Endodermal cell (in vitro differentiated cells): Measurements from ENCODE around the gene PEX19. TPM values are rescaled to one million over a fixed set of nuclear protein-coding genes. Genes with fewer than 3 reads are reported as not detected.

Experiments used
- DNase-seq: peaks from one replicate; pipeline ENCODE4 v3.0.0-alpha.2; 2017
- H3K27ac ChIP-seq: 2 replicates; pipeline ENCODE4 v1.5.1; 2013; ENCODE audit warnings: mild to moderate bottlenecking, low read depth, low read length, moderate library complexity
- H3K27me3 ChIP-seq: 2 replicates; pipeline ENCODE4 v1.6.1; 2013; ENCODE audit warnings: mild to moderate bottlenecking, low read length, moderate library complexity; ENCODE audit not compliant: insufficient read depth, control insufficient read depth, poor library complexity, severe bottlenecking
- H3K36me3 ChIP-seq: 2 replicates; pipeline ENCODE4 v1.7.0; 2013; ENCODE audit warnings: mild to moderate bottlenecking, low read length, moderate library complexity; ENCODE audit not compliant: control insufficient read depth, insufficient read depth
- H3K4me1 ChIP-seq: one replicate; pipeline ENCODE4 v1.7.0; 2013; ENCODE audit warnings: low read length; ENCODE audit not compliant: control insufficient read depth, insufficient read depth
- H3K4me3 ChIP-seq: 2 replicates; pipeline ENCODE4 v1.5.1; 2013; ENCODE audit warnings: mild to moderate bottlenecking, low read length, moderate library complexity
- H3K9ac ChIP-seq: 2 replicates; pipeline ENCODE4 v1.6.1; 2013; ENCODE audit warnings: mild to moderate bottlenecking, low read length, moderate library complexity; ENCODE audit not compliant: poor library complexity, severe bottlenecking; ENCODE audit errors: extremely low read depth
- H3K9me3 ChIP-seq: 2 replicates; pipeline ENCODE4 v1.6.1; 2013; ENCODE audit warnings: mild to moderate bottlenecking, low read length, moderate library complexity; ENCODE audit not compliant: control insufficient read depth
- H3K27ac Mint-ChIP-seq: 2 replicates; pipeline ENCODE4 v1.8.0; 2020; ENCODE audit warnings: mixed read lengths
- H3K27me3 Mint-ChIP-seq: 2 replicates; pipeline ENCODE4 v1.8.0; 2021; ENCODE audit warnings: mild to moderate bottlenecking, mixed read lengths; ENCODE audit not compliant: insufficient read depth
- H3K36me3 Mint-ChIP-seq: 2 replicates; pipeline ENCODE4 v1.8.0; 2020; ENCODE audit warnings: low read depth, mixed read lengths
- H3K4me1 Mint-ChIP-seq: 2 replicates; pipeline ENCODE4 v1.8.0; 2020; ENCODE audit warnings: mixed read lengths
- H3K4me3 Mint-ChIP-seq: 2 replicates; pipeline ENCODE4 v1.8.0; 2020; ENCODE audit warnings: mild to moderate bottlenecking, moderate library complexity, mixed read lengths
- H3K9me3 Mint-ChIP-seq: 2 replicates; pipeline ENCODE4 v1.8.0; 2020; ENCODE audit warnings: mild to moderate bottlenecking, mixed read lengths
- WGBS, 2 experiments: methylation state at CpG; one replicate each; pipeline versions ENCODE4 v1.1.5 to v1.1.7; 2013; ENCODE audit warnings: missing lambda C conversion rate in 2 of 2, mixed read lengths in 1 of 2; ENCODE audit not compliant: insufficient coverage in 1 of 2, insufficient read length in 1 of 2; 5-methylcytosine and 5-hydroxymethylcytosine counted together
- total RNA-seq, 2 donors: library from RNA; stranded (reverse); fragmentation: NEBNext Ultra II Directional in 1 of 2; extraction: Animal tissue kit (Norgen Biotek cat#: 25700) in 1 of 2; gene quantifications; 2 replicates in 1 of 2; 3 replicates in 1 of 2; pipeline ENCODE4 v1.2.1, GENCODE V29; 2021
- TF ChIP-seq, protein P1 (sequence below): fragments of 200-600 bp; sonication (generic); conservative IDR thresholded peaks from 2 replicates; pipeline ENCODE4 v1.5.0; 2021; ENCODE audit warnings: antibody characterized with exemption, mild to moderate bottlenecking

PEX19 gene
- total RNA-seq, 2 donors from 2014 or later, result 94.7 to 102 TPM

- Mint-ChIP-seq H3K9me3 (no peaks in the 10 kb centered on the region), H3K4me1 (peaks cover 45% of the 10 kb centered on the region), H3K36me3 (peaks cover 30% of the 10 kb centered on the region), H3K27ac (peak overlapping the region; percentile 85), H3K4me3 (peak overlapping the region; percentile 100), H3K27me3 (no peaks in the 10 kb centered on the region)
- Histone ChIP-seq H3K27me3 (no peaks in the 10 kb centered on the region), H3K9ac (no peak overlapping the region), H3K36me3 (peaks cover 20% of the 10 kb centered on the region), H3K27ac (no peak overlapping the region), H3K4me1 (peaks cover 6% of the 10 kb centered on the region), H3K4me3 (peak overlapping the region; percentile 31), H3K9me3 (no peaks in the 10 kb centered on the region)
- TF ChIP-seq, protein P1, sequence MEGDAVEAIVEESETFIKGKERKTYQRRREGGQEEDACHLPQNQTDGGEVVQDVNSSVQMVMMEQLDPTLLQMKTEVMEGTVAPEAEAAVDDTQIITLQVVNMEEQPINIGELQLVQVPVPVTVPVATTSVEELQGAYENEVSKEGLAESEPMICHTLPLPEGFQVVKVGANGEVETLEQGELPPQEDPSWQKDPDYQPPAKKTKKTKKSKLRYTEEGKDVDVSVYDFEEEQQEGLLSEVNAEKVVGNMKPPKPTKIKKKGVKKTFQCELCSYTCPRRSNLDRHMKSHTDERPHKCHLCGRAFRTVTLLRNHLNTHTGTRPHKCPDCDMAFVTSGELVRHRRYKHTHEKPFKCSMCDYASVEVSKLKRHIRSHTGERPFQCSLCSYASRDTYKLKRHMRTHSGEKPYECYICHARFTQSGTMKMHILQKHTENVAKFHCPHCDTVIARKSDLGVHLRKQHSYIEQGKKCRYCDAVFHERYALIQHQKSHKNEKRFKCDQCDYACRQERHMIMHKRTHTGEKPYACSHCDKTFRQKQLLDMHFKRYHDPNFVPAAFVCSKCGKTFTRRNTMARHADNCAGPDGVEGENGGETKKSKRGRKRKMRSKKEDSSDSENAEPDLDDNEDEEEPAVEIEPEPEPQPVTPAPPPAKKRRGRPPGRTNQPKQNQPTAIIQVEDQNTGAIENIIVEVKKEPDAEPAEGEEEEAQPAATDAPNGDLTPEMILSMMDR, result no peak
- DNase-seq, result no peak
- WGBS, 2 experiments, result 89 to 93% methylated on average over 6 of the region's 6 CpGs
Observed at GRCh38 chr1:160257411-160258015, 27.4 kb downstream of the PEX19 start.

DNA sequence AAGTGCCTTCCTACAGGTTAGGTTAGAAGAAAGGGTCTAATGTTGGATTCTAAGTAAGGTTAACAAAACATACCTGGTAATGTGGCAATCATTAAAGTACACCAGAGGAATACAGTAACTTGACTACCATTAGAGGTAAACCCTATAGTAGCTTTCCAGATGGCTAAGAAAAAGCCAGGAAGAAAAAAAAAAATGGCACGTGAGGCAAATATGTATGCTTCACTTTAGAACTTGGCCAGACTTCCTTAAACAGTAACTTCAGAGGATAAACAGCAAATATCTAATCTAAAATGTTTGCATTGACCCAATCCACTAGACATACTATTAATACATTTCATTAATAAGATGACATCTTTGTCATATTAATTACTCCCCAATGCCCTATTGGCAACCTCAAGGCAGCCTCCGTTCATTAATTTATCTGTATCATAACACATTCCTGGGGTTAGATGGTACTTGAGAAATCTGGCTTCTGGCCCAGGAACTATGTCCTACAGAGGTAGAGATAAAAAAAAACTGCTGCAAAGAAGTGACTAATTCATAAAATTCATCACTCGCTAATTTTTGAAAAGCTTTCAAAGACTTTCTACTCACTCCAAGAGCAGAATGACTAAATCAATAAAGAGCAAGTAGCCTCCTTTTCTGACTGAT, 28.4 kb downstream of the PEX19 start:
- peak overlapping the region; percentile 100 for H3K4me3 Mint-ChIP-seq
- 92 to 96% methylated on average over 2 to 3 of the region's 3 CpGs for whole genome bisulfite sequencing, 2 experiments

GRCh38 chr1:160255781-160256300, 29.1 kb downstream of the PEX19 start:
- H3K27ac ChIP-seq, result no peak overlapping the region
- H3K4me3 Mint-ChIP-seq, result no peak overlapping the region
- WGBS, 2 experiments, result 94% methylated on average over 4 of the region's 4 CpGs; no CpG with 5 or more reads in 1 of the 2 experiments
- peak overlapping the region; percentile 61 for H3K27ac Mint-ChIP-seq
- no peaks in the 10 kb centered on the region for H3K9me3 Mint-ChIP-seq
- peaks cover 29% of the 10 kb centered on the region for H3K36me3 ChIP-seq
- no peak overlapping the region for H3K4me3 ChIP-seq
- peaks cover 48% of the 10 kb centered on the region for H3K4me1 Mint-ChIP-seq
- H3K9me3 ChIP-seq, result no peaks in the 10 kb centered on the region
- H3K9ac ChIP-seq, result no peak overlapping the region
- no peak for DNase-seq
- H3K4me1 ChIP-seq, result peaks cover 6% of the 10 kb centered on the region
- TF ChIP-seq, protein P1, result no peak
- H3K27me3 ChIP-seq, result no peaks in the 10 kb centered on the region
- no peaks in the 10 kb centered on the region for H3K27me3 Mint-ChIP-seq
- H3K36me3 Mint-ChIP-seq, result peaks cover 39% of the 10 kb centered on the region

More for the DNA sequence above, 28.4 kb downstream of the PEX19 start:
- Histone ChIP-seq H3K4me3 (peak overlapping the region; percentile 19), H3K4me1 (peaks cover 6% of the 10 kb centered on the region), H3K27me3 (no peaks in the 10 kb centered on the region), H3K9me3 (no peaks in the 10 kb centered on the region), H3K9ac (no peak overlapping the region), H3K36me3 (peaks cover 23% of the 10 kb centered on the region), H3K27ac (no peak overlapping the region)
- Mint-ChIP-seq H3K9me3 (no peaks in the 10 kb centered on the region), H3K27me3 (no peaks in the 10 kb centered on the region), H3K4me1 (peaks cover 52% of the 10 kb centered on the region), H3K36me3 (peaks cover 33% of the 10 kb centered on the region), H3K27ac (peak overlapping the region; percentile 61)
- TF ChIP-seq, protein P1, result no peak
- no peak for DNase-seq
